GF-D8 (cell line): ENCODE results near the gene KDM5B.

Source experiments
- DNase-seq: peaks from one replicate; lab custom pipeline; 2025; lab: John Stamatoyannopoulos, UW

The KDM5B gene

DNA sequence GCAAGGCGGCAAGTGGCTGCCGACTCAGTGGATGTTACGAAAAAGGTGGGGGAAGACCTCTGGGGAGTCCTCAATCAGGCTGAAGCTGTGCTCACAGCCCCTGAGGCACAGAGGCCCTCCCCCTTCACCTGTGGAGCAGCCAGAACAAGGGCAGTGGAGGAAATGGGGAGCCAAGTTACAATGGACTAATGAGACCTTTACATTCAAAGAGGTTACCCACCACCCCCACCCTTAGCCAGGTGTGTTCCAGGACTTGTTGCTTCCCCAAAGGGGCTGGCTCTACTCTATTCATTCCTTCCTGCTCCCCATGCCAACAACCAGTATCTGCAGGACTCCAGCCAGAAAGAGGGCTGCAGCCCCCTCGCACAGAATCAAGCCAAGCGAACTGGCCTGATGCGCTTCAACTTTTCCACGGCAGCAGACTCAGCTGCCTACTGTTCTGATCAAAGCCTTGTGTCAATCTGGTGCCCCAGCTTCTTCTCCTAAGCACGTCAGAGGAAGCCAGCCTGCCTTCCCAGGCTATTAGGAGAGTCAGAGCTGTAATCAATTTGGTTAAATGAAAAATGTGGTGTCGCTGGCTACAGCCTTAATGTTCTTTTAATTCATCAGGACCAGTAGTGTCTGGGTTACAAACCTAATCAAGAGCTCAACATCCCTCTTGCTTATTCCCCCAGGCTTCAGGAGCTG is 96.1 kb downstream of the KDM5B start:
- no peak for DNase-seq

DNA sequence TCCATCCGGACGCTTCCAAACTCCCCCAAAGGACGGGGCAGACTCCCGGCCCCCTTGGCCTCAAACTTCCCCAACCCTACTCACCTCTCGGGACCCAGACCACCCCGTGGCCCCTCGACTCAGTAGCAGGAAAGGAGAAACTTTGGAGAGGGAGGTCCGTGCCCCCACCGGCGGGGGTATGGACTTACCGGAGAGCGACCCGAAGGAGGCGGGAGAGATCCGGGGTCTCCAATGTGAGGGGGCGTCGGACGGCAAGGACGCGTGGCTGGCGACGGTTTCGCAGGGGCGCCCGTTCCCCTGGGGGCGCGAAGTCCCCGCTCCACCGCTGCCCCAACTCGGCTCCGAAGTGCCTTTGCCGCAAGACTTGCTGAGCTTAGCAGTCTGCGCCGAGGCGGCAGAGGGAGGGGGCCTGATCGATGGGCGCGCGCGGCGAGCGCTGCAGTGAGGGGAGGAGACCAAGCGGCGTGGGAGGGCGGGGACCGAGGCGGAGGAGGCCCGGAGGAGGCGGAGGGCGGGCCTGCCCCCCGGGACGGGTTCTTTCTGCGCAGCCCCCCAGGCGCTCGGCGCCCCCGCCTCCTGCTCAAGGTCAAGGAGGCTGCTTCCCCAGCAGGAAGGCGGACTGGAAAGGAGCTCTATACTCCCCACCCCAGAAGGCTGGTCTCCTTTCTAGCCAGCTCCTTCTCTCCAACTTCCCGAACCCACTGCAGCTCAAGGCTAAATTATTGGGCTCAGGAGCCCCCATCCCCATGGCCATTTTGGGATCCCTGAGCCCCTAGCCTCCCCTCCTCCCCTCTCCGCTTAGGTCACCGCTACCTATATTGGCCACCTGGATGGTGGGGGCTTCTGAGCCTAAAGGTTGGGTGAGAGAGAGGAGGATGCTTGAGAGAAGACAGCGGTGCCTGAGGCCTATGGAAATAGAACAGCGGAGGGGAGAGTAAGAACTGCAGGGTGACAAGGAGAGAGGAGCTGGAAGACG is 97.9 kb downstream of the KDM5B start, which contains the start of gene SYT2:
Gene SYT2 (minus strand): TSS at position 385 of the 976 bp plus-strand sequence. CDS start 104,682 bp downstream, outside the sequence.
- no peak for DNase-seq

DNA sequence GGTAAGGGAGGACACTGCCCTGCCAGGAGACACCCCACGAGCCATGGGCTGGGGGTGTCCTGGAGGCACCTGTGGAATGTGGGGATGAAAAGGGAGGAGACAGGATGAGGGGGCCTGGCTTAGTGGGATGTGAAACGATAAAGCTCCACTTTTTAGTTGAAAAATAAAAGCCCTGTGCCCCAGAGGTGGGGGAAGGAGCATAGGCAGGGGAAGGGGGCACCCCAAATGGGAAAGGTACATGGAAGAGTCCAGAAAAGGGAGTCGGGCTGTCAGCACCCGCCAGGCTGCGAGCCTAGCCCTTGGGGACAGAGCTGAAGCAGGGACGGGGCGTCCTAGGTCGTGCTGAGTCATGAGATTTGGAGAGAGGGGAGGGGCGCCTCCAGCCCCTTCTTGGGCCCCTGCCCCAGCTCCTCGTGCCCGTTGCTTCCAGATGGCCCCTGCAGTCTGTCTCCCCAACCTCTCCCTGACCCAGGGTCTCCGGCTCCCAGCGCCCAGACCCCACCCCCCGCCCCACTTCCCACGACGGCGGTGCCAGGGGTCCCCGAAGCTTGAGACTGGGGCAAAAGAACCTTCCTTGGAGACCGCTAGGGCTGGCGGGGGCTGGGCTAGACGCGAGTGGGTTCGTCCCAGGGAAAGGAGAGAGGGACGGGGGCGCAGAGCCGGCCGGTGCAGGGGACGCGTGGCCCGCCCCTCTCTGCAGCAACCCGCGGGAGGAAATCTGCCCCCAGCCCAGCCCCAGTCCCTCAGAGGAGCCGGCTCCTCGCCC is 98.8 kb downstream of the KDM5B start:
- no peak for DNase-seq

DNA sequence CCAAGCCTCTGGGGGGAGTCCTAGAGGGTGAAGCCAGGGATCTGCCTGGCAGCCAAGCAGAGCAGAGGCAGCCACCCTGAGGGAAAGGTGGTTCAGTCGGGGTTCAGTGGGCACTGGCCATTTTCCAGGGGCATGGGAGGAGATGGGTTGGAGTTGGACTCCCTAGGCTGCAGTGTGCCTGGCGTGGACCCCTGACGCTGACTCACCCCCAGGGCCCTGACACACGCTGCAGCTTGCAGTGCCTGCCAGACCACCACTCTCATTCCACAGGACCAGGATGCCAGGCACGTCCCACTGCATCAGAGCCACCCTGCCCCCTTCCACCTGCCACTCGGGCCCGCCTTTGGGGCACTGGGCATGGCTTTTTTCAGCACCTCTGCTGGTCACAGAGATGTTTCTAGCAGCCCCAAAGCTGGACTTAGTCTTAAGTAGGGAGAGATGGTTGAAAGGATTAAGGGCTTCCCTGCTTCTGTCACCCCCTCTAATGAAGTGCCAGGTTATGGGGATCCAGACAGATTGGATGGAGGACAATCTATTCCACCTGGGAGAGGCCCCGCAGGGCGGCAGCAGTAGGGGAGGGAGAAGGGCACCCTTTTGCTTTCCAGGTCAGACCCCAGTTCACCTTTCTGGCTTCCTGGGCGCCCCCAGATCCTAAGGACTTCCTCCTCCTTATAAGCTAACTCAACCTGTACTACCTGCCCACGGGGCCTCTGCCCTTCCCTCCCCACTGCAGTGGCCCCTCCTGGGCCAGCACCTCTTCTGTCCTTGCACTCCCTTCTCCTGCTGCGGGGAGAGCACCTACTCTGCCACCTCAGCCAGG is 99.6 kb downstream of the KDM5B start:
- DNase-seq, result no peak

DNA sequence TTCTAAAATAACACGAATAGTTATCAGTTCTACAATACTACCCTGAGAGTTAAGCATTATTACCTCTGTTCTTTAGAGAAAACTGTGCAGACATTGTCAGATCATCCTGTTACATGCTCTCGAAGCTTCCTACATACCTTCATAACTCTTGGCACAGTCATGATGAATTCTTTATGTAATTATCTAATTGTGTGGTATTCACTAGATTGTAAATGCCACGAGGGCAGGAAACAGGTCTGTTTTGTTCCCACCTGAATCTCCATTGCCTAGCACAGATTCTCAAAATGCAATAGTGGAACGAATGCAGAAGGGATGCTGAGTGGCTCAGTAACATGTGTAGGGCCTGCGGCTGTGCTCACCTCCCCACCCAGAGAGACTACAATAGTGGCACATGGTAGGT is 101.4 kb downstream of the KDM5B start:
- DNase-seq, result no peak

DNA sequence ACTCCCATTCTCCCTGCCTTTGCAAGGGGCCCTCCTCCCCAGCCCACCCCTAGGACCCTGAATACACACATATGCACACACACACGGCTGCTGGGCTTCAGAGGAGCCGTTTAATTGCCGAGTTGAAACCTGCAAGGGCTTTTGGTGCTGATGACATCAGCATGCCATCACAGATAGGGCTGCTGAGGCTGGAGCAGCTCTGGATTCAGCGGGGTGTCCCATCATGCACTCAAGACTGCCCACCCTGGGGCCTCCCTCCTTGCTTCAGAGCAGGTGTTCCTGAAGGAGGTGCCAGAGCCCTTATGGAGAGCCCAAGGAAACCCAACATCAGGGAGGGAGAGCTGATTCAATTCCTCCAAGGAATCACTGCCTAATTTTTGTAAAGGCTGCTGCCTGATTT is 103.6 kb downstream of the KDM5B start:
- DNase-seq, result no peak

DNA sequence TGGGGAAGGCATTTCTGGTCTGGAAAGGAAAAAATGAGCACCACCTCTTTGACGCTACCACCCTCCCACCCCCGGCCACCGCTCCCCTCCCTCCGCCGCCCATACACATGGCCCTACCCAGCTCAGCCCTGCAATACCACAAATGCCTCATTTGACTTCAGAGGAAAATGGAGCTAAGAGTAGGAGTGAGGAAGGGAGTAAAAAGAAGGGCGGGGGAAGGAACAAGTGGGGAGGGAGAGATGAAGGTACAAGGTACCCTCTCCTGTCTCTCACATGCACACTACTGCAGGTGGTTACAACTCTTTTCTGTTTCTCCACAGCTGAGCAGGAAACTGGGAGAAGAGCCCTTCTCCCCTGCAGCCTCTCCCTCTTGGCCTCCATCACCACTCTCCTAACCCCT is 105.0 kb downstream of the KDM5B start:
- no peak for DNase-seq

DNA sequence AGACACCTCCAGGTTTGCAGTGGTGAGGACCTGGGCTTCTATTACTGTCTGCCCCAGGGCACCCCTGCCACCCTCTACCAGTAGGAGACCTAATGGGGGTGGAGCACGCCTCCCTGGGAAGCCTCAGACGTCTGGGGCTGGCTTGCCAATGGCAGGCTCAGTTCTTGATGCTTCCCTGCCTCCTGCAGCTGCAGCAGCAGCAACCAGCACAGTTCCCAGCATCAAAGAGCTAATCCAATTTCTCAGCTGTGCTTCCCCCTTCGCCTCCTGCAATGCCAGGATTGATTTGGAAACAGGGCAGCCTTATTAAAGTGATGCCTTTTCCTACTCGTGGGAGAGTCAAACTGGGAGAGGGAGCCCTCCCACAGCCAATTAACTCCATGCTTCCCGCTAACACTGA is 106.1 kb downstream of the KDM5B start:
- no peak for DNase-seq

DNA sequence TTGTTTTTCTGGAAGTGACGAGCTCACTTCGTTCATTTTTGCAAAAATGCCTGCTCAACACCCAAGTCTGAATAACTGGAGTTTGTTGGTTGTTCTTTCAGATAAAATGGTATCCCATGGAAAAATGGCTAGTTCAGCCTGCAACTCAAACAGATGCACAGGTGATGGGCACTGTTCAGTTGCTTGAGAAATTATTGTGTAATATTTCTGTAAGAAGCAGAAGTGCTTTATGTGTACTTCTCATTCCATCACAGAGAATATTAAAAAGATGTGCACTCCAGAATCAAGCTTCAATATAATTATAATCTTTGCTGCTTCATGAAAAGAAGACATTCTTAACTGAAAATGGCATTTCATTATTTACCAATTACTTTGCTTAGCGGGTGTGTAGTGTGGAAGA is 107.0 kb downstream of the KDM5B start:
- peak; percentile 11 for DNase-seq

DNA sequence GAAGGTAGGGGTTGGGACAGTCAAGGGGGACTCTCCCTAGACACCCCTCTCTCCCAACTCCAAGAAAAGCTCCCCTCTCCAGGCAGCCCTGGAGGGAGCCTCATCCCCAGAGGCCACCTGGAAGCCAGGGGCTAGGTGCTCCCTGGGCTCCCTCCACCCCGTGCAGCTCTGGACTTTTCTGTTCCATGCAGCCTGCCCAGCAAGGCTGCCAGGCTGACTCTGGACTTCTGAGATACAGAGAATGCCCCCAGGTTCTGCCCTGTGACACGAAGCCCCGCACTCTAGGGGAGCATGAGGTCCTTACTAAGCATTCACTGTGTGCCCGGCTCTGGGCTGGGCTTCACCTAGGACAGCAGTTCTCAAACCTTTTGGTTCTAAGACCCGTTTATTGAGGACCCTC is 108.2 kb downstream of the KDM5B start:
- DNase-seq, result no peak

DNA sequence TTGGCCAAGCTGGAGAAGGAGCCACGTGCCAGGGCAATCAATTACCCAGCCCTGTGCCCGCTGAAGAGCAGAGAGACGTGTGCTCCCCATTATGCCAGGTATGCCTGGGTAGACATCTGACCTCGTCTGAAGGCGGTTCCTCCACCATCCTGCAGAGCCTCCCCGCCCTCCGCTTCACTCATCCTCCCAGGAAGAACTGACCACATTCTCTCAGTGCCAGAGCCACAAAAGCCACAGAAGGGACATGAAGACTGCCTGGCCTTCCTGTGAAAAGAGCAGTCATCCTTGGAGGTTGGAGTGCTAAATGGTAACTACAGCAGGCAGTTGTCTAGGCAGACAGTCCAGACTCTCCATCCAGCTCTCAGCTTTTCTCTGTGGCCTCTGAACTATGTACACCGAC is 109.9 kb downstream of the KDM5B start:
- DNase-seq, result peak; percentile 33

DNA sequence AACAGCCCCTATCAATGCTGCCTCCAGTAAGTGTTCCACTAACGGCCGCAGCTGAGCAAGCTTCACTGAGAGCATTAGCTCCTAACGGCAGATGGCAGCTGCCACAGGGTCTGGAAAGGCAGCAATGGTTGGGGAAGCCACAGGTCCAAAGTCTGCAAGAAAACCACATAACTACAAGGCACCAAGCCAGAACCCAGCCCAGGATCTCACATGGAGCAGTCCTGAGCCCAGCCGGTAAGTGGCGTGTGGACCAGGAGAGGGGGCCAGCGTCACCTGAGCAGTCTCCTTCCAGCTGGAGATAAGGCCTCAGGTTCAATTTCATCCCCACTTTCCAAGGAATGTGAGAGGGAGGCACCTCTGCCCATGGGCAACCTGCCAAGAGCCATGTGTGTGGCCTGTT is 111.2 kb downstream of the KDM5B start:
- no peak for DNase-seq

DNA sequence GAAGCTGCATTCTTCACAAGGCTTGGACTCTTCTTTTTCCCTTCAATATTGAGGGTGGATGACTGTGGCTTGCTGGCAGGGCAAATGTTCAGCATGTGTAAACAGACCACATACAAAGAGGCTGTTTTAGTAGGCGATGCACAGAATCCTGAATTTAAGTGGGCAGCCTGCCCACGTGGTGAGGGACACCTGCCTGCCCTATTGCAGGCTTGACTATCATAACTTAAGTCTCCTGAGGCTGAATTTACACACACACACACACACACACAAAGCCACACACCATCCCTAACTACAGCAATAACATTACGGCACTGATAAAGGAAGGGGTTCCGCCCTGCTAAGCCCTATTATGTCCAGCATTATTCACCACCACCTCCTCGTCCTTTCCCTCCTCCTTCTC is 113.9 kb downstream of the KDM5B start:
- no peak for DNase-seq

DNA sequence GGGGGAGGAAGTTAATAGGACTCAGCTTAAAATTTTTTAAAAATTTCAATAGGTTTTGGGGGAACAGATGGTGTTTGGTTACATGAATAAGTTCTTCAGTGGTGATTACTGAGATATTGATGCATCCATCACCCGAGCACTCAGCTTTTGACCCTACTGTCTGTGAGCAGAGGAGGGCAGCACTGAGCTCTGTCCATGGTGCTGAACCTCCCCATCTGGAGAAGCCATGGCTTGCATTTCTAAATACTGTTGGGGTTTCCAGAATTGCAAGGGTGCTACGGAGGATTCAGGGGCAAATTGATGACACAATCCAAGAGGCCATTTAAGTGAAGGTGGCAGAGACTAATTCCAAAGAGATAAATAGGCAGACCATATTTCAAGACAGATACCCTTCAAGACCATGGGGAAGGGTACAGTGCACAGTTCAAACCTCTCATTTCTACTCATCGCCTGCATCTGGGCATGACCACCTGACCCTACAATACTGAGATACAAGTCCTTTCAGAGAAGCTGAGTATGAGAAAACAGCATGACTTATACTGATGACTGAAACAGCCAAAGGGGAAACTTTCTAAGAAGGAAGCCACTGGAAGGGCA is 115.2 kb downstream of the KDM5B start:
- no peak for DNase-seq

DNA sequence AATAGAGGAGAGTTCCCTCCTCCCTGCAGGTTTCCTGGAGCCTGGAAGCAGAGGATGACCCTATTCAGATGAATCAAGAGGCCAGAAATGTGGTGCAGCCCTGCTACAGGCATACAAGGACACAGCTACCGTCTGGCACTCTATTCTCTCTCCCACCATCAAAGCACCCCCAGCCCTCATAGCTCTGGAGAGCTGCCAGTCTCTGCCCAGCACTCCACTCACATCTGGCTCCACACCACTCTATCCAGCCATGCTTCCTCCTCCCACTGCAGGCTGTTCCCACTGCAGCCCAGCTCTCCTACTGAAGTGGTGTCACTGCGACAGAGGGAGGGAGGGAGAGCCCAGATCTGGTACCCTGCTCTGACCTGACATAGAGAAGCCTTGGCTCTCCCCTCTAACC is 116.4 kb downstream of the KDM5B start:
- no peak for DNase-seq

DNA sequence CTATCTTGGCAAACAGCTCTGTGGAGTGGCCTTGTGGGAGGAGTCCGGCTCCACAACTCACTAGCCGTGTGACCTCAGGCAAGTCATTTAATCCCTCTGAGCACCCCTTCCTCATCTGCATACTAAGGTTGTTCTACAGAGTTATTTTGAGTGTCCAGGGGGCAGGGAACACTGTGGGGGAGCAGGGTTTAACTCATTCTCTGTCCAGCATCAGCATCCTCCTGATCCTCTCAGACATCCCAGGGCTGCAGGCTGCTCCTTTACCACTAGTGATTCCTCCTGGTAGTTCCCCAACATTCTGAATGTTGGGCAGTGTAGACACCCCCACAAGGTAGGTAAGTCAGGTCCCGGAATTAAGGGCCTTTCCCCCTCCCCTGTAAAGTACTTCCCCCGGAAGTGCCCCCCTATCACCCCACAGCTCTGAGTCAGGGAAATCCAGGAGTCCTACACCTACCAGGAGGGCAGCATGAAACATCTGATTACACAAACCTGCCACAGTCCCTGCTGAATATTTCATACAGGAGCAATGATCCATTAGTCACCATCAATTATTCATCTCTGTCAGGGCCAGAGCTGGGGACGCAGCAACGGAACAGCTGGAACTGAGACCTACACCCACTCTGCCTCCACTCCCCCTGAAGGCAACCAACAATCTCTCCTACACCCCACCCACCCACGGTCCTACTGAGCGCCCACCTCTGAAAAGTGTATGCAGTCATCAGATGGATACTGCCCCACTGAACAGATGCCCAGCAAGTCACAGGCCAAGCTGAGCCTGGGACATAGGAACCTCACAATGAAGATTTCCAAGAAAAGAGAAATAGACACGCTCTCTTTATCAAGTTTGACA is 118.5 kb downstream of the KDM5B start:
- no peak for DNase-seq

DNA sequence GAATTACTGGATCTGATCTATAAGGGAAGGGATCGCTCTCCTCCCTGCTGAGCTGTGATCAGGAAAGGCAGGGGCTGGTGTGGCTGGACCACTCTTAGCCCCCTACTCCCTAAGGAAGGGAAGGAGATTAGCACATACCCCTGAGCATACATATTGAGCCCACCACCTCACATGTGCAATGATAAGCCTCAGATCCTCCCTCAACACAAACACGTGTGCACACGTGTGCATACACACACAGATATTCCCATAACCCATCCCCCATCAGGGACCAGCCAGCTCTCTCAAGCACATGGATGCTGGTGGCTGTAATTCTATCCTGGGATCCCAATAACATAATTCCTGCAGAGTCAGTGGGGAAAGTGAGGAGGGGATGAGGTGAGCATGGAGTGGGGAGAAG is 119.1 kb downstream of the KDM5B start:
- DNase-seq, result no peak

DNA sequence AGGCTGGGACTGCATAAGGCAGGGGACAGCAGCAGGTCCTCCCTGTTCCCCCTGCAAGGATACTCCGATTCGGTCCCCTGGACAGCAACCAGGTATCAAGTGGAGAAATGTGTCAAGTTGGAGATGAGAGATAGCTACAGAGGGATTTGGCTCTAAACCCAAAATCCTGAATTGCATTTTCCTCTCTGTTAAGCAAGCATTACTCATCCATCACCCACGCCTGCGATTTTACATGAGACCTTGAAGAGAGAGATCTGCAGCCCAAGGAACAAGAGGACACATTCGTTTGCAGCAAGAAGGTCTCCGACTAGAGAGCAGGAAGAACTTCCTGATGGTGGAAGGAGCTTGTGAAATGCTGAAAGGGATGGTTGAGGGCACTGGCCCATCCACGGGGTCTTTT is 119.8 kb downstream of the KDM5B start:
- no peak for DNase-seq

DNA sequence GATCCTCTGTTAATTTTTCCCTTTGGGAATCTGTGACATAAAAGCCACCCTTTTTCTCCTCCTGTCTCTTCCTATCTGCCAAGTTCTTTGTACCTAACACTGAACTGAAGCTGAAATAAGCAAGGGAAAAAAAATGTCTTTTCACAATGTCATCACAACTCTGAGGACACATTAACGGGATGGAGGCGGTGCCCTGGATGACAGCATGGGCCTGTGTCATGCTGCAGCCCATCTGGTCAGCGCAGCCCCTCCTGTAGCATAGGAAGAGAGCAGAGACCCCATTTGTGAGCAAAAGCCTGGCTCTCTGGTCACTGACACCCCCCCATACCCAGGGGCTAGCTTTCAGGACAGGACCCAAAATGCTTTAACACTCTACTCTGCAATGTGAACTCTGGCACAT is 120.4 kb downstream of the KDM5B start:
- no peak for DNase-seq

DNA sequence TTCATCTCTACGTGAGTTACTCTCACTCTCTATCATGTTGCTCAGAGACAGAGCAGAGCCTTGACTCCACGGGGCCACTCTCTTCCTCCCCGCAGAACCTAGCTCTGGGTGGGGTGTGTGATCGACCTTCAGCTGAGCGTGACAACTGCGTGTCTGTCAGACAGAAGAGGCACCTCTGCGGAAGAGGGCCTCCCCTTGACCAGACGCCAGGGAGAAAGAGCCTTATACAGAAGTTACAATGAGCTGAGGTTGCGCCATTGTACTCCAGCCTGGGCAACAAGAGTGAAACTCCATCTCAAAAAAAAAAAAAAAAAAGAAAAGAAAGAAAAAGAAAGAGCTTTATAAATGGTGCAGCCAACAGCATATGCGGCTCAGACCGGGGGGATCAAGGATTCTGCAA is 120.9 kb downstream of the KDM5B start:
- no peak for DNase-seq
